Testis (tissue), 3 donors: ENCODE data around the gene PLAC8. TPM values are rescaled to one million over a fixed set of nuclear protein-coding genes. Genes with fewer than 3 reads are reported as not detected.
A peak's percentile ranks its signal among the peaks of the same experiment; 100 is the strongest.

ENCODE experiments used
- DNase-seq: peaks from one replicate; pipeline ENCODE4 v3.0.0-alpha.2; 2019
- H3K27ac ChIP-seq, 2 donors: fragments of 200-600 bp; sonication (generic); one replicate each; pipeline ENCODE4 v1.5.1; 2019
- H3K27me3 ChIP-seq: fragments of 200-600 bp; sonication (generic); one replicate; pipeline ENCODE4 v1.5.1; 2019
- H3K36me3 ChIP-seq: fragments of 200-600 bp; sonication (generic); one replicate; pipeline ENCODE4 v1.5.1; 2017; ENCODE audit warnings: low read depth; ENCODE audit errors: missing control alignments
- H3K4me1 ChIP-seq: fragments of 200-600 bp; sonication (generic); one replicate; pipeline ENCODE4 v1.5.1; 2019
- H3K4me3 ChIP-seq, 2 donors: fragments of 200-600 bp; sonication (generic); one replicate each; pipeline ENCODE4 v1.5.1; 2017 to 2019
- H3K9me3 ChIP-seq: fragments of 200-600 bp; sonication (generic); one replicate; pipeline ENCODE4 v1.5.1; 2017
- POLR2A ChIP-seq: fragments of 450-650 bp; IDR thresholded peaks from one replicate; pipeline ENCODE4 v1.6.1; 2017; ENCODE audit warnings: antibody characterized with exemption, mild to moderate bottlenecking, moderate library complexity
- WGBS, 2 donors: methylation state at CpG; one replicate each; pipeline ENCODE4 v1.1.5; 2018; 5-methylcytosine and 5-hydroxymethylcytosine counted together
- intact Hi-C: fragments of 100-400 bp; cut with DNase I; formaldehyde crosslinking; loops from one replicate; pipeline ENCODE4 v1.15.1; 2023; ENCODE audit warnings: low total_unique reads
- polyA plus RNA-seq: library from polyadenylated mRNA; stranded (reverse); fragments of 350-450 nt; fragmentation: Illumina TruSeq; extraction: RNeasy Lipid Tissue Mini Kit (QIAGEN cat#74804); gene quantifications from one replicate; pipeline ENCODE4 v1.2.3, GENCODE V29; 2014; ENCODE audit warnings: low read depth, low replicate concordance; ENCODE audit not compliant: insufficient read depth
- total RNA-seq, 2 donors: library from RNA; depleted of rRNA; stranded (reverse); fragments of >200 nt; gene quantifications; one replicate each; pipeline ENCODE4 v1.2.3, GENCODE V29; 2016
- TF ChIP-seq, protein P1 (sequence below), 3 experiments: fragments of 450-650 bp in 2 of 3; fragments of 200-600 bp in 1 of 3; sonication (generic) in 1 of 3; IDR thresholded peaks; one replicate each; pipeline ENCODE4 v1.5.1; 2016 to 2019; ENCODE audit warnings: antibody characterized with exemption in 3 of 3, mild to moderate bottlenecking in 2 of 3, moderate library complexity in 1 of 3

Gene PLAC8
- total and polyA plus RNA-seq, 3 donors from 2014 or later: 0.55 to 2.0 (median 1.3) TPM

DNA sequence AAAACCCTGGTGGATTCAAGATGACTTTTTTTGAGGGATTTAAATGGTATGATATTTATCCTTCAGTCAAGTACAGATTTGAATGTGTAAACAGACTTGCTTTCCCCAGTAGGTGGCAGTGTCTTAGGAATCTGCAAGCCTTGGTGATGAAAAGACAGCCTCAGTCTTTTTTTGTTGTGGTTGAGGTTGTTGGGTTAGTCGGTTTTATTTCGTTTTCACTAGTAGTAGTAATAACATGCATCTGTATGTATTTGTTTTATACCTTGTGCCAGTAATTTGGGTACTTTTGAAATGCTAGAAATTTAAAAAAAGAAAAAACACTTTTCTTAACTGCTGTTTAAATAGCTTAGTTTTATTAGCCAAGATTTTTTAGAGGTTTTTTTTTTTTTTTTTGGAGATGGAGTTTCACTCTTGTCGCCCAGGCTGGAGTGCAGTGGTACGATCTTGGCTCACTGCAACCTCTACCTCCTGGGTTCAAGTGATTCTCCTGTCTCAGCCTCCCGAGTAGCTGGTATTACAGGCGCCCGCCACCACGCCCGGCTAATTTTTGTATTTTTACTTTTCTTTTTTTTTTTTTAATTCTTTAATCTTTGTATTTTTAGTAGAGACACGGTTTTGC, 40.3 kb downstream of the PLAC8 start:
- H3K9me3 ChIP-seq: no peaks in the 10 kb centered on the region
- H3K4me1 ChIP-seq: no peaks in the 10 kb centered on the region
- TF ChIP-seq, protein P1, sequence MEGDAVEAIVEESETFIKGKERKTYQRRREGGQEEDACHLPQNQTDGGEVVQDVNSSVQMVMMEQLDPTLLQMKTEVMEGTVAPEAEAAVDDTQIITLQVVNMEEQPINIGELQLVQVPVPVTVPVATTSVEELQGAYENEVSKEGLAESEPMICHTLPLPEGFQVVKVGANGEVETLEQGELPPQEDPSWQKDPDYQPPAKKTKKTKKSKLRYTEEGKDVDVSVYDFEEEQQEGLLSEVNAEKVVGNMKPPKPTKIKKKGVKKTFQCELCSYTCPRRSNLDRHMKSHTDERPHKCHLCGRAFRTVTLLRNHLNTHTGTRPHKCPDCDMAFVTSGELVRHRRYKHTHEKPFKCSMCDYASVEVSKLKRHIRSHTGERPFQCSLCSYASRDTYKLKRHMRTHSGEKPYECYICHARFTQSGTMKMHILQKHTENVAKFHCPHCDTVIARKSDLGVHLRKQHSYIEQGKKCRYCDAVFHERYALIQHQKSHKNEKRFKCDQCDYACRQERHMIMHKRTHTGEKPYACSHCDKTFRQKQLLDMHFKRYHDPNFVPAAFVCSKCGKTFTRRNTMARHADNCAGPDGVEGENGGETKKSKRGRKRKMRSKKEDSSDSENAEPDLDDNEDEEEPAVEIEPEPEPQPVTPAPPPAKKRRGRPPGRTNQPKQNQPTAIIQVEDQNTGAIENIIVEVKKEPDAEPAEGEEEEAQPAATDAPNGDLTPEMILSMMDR (IDR thresholded peaks at IDR 0.05): peak in 2 of 3 experiments; percentile 51 to 65
- no peak for TF ChIP-seq POLR2A
- H3K4me3 ChIP-seq: no peak overlapping the region
- intact Hi-C loops: no loop called here
- WGBS, 2 donors: 80 to 82% methylated on average over 10 of the region's 10 CpGs
- no peaks in the 10 kb centered on the region for H3K36me3 ChIP-seq
- peak; percentile 36 for DNase-seq
- H3K27me3 ChIP-seq: no peaks in the 10 kb centered on the region
- no peak overlapping the region for H3K27ac ChIP-seq

- Histone ChIP-seq H3K36me3 (no peaks in the 10 kb centered on the region), H3K27me3 (no peaks in the 10 kb centered on the region), H3K27ac (no peak overlapping the region), H3K4me1 (no peaks in the 10 kb centered on the region), H3K9me3 (no peaks in the 10 kb centered on the region), H3K4me3 (no peak overlapping the region)
- intact Hi-C loops: no loop called here
- no peak for DNase-seq
- TF ChIP-seq, protein P1 (IDR thresholded peaks at IDR 0.05): no peak
- no peak for TF ChIP-seq POLR2A
- WGBS, 2 donors: 91 to 94% methylated on average over 1 of the region's 1 CpG
Observed at GRCh38 chr4:83071116-83071515, 43.4 kb downstream of the PLAC8 start.

DNA sequence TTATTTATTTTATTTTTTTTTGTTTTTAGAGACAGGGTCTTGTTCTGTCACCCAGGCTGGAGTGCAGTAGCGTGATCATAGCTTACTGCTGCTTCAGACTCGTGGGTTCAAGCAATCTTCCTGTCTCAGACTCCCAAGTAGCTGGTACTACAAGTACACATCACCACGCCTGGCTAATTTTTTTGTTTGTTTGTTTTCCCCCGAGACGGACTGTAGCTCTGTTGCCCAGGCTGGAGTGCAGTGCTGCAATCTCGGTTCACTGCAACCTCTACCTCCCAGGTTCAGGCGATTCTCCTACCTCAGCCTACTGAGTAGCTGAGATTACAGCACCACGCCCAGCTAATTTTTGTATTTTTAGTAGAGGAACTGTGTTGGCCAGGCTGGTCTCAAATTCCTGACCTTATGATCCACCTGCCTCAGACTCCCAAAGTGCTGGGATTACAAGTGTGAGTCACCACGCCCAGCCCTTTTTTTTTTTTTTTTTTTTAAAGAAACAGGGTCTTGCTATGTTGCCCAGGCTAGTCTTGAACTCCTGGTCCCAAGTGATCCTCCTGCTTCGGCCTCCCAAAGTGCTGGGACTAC, 47.4 kb downstream of the PLAC8 start:
- H3K36me3 ChIP-seq: no peaks in the 10 kb centered on the region
- WGBS, 2 donors: 87 to 91% methylated on average over 10 of the region's 10 CpGs
- no peaks in the 10 kb centered on the region for H3K9me3 ChIP-seq
- no peak overlapping the region for H3K4me3 ChIP-seq
- no peak for DNase-seq
- H3K27me3 ChIP-seq: no peaks in the 10 kb centered on the region
- intact Hi-C loops: no loop called here
- H3K4me1 ChIP-seq: no peaks in the 10 kb centered on the region
- TF ChIP-seq, protein P1 (IDR thresholded peaks at IDR 0.05): no peak
- no peak overlapping the region for H3K27ac ChIP-seq

GRCh38 chr4:83065266-83065665, 49.3 kb downstream of the PLAC8 start:
- Histone ChIP-seq H3K9me3 (no peaks in the 10 kb centered on the region), H3K4me1 (no peaks in the 10 kb centered on the region), H3K27me3 (no peaks in the 10 kb centered on the region), H3K36me3 (no peaks in the 10 kb centered on the region), H3K4me3 (no peak overlapping the region), H3K27ac (no peak overlapping the region)
- 88 to 90% methylated on average over 1 of the region's 1 CpG for WGBS, 2 donors
- intact Hi-C loops: no loop called here
- DNase-seq: no peak
- no peak for TF ChIP-seq POLR2A
- TF ChIP-seq, protein P1 (IDR thresholded peaks at IDR 0.05): no peak

GRCh38 chr4:83062739-83063138, 51.8 kb downstream of the PLAC8 start:
- Histone ChIP-seq H3K36me3 (no peaks in the 10 kb centered on the region), H3K27ac (no peak overlapping the region), H3K9me3 (no peaks in the 10 kb centered on the region), H3K4me3 (no peak overlapping the region), H3K27me3 (no peaks in the 10 kb centered on the region), H3K4me1 (no peaks in the 10 kb centered on the region)
- DNase-seq: no peak
- 84 to 90% methylated on average over 4 of the region's 4 CpGs for WGBS, 2 donors
- intact Hi-C loops: no loop called here
- no peak for TF ChIP-seq POLR2A
- TF ChIP-seq, protein P1 (IDR thresholded peaks at IDR 0.05): no peak
